ENCODE results near the gene SRSF1.

DNA sequence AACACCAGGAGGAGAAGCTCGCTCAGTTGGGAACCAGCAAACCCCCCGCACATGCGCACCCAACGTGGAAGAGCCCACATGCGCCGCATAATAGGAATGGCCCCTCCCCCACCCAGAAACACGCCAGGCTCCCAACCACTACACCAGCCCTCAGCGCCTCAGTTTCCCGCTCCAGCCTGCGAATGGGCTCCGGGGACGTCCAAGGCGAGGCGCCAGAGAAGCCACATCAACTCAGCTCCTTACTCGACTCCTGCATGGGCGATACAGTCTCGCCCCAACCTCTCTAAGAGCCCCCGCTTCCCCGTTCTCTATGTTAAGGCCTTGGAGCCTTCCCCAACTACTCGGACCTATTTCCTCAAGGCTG is 504 bp downstream of the SRSF1 start:
- TF ChIP-seq EZH2phosphoT487 (IDR thresholded peaks at IDR 0.05; ENCODE audit: borderline replicate concordance) (no peak), CTCF (conservative IDR thresholded peaks at IDR 0.05; ENCODE audit: low read length) (no peak)
